ENCODE data around the gene AQP12B. TPM values are rescaled to one million over a fixed set of nuclear protein-coding genes. Genes with fewer than 3 reads are reported as not detected.

The AQP12B gene
- total and polyA plus RNA-seq, 4 experiments from 2014 or later, result not detected

DNA sequence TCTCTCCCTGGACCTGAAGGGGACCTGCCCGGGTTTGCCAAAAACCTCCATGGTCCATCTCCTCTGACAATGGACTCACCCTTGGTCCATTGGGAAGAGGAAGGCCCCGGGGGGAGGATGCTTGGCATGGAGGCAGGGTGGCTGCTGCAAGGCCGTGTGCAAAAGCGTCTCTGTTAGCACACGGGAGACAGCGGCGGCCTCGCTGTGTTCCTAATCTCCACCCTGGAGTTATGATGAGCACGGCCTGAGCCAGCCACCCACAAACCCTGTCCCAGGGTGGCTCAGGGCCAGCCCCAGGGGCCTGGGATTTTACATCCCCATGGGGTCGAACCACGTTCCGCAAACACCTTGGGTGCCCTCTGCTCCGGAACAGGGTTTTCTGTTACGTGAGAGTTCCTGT lies 44.8 kb upstream of the AQP12B start:
- intact Hi-C loops (cut with micrococcal nuclease), result no loop called here
- DNase-seq, result no peak
- H3K9me3 ChIP-seq (ENCODE audit: control insufficient read depth in 1 of 2, low read length in 2 of 2), result no peaks in the 10 kb centered on the region
- Mint-ChIP-seq H3K4me1 (no peaks in the 10 kb centered on the region), H3K4me3 (no peak overlapping the region), H3K9me3 (no peaks in the 10 kb centered on the region), H3K36me3 (no peaks in the 10 kb centered on the region), H3K27ac (no peak overlapping the region), H3K27me3 (no peaks in the 10 kb centered on the region)
- no peaks in the 10 kb centered on the region for H3K27me3 ChIP-seq (ENCODE audit: insufficient read depth, low read length)
- ChIA-PET POLR2A (ENCODE audit: partially characterized antibody) (no interaction called here), CTCF (ENCODE audit: partially characterized antibody) (no interaction called here)
- no peak overlapping the region for H3K27ac ChIP-seq (ENCODE audit: low read depth, low read length)
- no peaks in the 10 kb centered on the region for H3K36me3 ChIP-seq (ENCODE audit: insufficient read depth, low read length)
- H3K4me3 ChIP-seq (ENCODE audit: low read length in 2 of 2), result no peak overlapping the region
- no peaks in the 10 kb centered on the region for H3K4me1 ChIP-seq (ENCODE audit: insufficient read depth, low read length)

DNA sequence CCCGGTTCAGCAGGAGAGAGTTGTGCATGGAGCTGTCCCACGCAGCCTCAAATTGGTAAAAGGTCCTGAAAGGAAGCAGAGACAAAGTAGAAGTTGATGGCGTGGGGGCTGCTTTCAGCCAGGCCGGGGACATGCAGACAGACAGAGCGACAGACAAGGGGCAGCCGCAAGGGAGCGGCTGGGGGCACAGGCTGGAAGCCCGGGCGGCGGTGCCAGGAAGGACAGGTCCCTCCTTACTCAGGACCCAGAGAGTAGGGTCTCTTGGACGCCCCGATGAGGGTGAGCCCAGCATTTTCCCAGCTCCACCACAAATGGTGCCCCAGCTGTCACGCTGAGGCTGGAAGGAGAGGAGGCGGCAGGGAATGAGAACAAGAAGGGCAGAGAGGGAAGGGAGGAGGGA lies 44.2 kb upstream of the AQP12B start:
- POLR2A ChIA-PET (ENCODE audit: partially characterized antibody), result no interaction called here
- CTCF ChIA-PET (ENCODE audit: partially characterized antibody), result interaction anchor here (0.7 kb wide), 1 partner anchor 213 kb away, joined by 3 read pairs; no protein-coding TSS in a partner anchor
- no peaks in the 10 kb centered on the region for H3K4me1 Mint-ChIP-seq
- Histone ChIP-seq H3K4me3 (ENCODE audit: low read length in 2 of 2) (no peak overlapping the region), H3K9me3 (ENCODE audit: control insufficient read depth in 1 of 2, low read length in 2 of 2) (no peaks in the 10 kb centered on the region), H3K27me3 (ENCODE audit: insufficient read depth, low read length) (no peaks in the 10 kb centered on the region), H3K4me1 (ENCODE audit: insufficient read depth, low read length) (no peaks in the 10 kb centered on the region), H3K27ac (ENCODE audit: low read depth, low read length) (no peak overlapping the region), H3K36me3 (ENCODE audit: insufficient read depth, low read length) (no peaks in the 10 kb centered on the region)
- no peak overlapping the region for H3K27ac Mint-ChIP-seq
- H3K9me3 Mint-ChIP-seq, result no peaks in the 10 kb centered on the region
- no peak overlapping the region for H3K4me3 Mint-ChIP-seq
- intact Hi-C loops (cut with micrococcal nuclease), result no loop called here
- H3K27me3 Mint-ChIP-seq, result no peaks in the 10 kb centered on the region
- DNase-seq, result no peak
- no peaks in the 10 kb centered on the region for H3K36me3 Mint-ChIP-seq

DNA sequence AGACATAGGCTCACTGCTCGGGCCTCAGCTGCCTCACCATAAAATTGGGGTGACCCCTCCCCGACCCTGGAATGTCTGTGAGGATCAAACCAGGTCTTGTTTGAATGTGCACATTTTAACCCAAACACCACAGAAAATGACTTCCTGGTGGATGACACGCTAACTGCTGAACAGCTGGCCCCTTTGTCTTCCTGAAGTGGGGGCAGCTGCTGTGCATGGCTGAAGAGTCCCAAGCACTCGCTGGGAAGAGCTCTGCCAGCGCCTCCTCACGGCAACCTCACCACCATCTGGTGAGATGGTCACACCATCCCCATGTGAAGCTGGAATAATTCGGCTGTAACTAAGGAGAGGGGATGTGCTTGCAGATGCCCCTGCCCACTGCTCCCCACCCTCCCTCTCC lies 43.0 kb upstream of the AQP12B start:
- Histone ChIP-seq H3K4me1 (ENCODE audit: insufficient read depth, low read length) (no peaks in the 10 kb centered on the region), H3K27me3 (ENCODE audit: insufficient read depth, low read length) (no peaks in the 10 kb centered on the region), H3K27ac (ENCODE audit: low read depth, low read length) (no peak overlapping the region), H3K9me3 (ENCODE audit: control insufficient read depth in 1 of 2, low read length in 2 of 2) (no peaks in the 10 kb centered on the region), H3K4me3 (ENCODE audit: low read length in 2 of 2) (no peak overlapping the region), H3K36me3 (ENCODE audit: insufficient read depth, low read length) (no peaks in the 10 kb centered on the region)
- Mint-ChIP-seq H3K4me3 (no peak overlapping the region), H3K27me3 (no peaks in the 10 kb centered on the region), H3K27ac (no peak overlapping the region), H3K36me3 (no peaks in the 10 kb centered on the region), H3K4me1 (no peaks in the 10 kb centered on the region), H3K9me3 (no peaks in the 10 kb centered on the region)
- DNase-seq, result no peak
- POLR2A ChIA-PET (ENCODE audit: partially characterized antibody), result no interaction called here
- CTCF ChIA-PET (ENCODE audit: partially characterized antibody), result no interaction called here
- intact Hi-C loops (cut with micrococcal nuclease), result no loop called here

DNA sequence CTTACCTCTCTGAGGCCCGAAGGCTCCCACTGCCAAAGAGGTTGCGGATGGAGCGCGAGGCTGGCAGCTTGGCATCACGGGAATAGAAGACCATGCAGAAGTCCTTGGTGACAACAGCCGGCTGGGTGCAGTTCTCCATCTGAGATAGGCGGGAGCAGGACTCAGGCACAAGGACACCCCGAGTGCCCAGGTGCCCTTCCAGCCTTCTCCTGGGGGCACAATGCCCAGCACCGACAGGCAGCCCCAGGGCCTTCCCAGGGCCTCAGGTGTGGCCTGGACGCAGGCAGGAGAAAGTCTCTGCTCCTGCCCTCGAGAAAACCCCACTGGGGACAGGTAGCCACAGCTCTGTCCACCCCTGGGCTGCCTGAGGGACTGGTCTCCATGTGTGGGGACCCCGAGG lies 42.6 kb upstream of the AQP12B start:
- POLR2A ChIA-PET (ENCODE audit: partially characterized antibody), result no interaction called here

DNA sequence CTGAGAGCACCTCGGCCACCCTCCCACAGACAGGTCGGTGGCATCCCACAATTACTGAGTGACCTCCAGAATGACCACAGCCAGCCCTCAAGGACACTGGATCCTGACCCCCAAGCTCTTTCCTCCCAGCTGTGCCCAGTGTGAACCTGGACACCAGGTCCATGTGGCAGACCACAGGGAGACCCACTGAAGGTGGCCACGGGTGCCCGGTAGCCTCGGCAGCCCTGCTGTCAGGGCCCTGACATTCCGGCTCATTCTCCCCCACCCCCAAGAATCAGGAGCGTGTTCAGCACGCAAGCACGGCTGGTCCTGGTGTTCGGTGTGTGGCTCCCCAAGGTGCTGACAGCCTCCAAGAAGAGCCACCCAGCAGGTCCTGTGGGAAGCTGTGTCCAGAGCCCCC lies 41.7 kb upstream of the AQP12B start:
- H3K27me3 Mint-ChIP-seq, result peaks cover 0 to 4% of the 10 kb centered on the region in 2 donors
- no peak overlapping the region for H3K27ac Mint-ChIP-seq
- POLR2A ChIA-PET (ENCODE audit: partially characterized antibody), result no interaction called here

More for the DNA sequence above, 42.6 kb upstream of the AQP12B start:
- H3K4me1 ChIP-seq (ENCODE audit: insufficient read depth, low read length), result no peaks in the 10 kb centered on the region
- Mint-ChIP-seq H3K27ac (no peak overlapping the region), H3K27me3 (peaks cover 0 to 2% of the 10 kb centered on the region in 2 donors), H3K9me3 (no peaks in the 10 kb centered on the region), H3K36me3 (no peaks in the 10 kb centered on the region), H3K4me3 (no peak overlapping the region), H3K4me1 (no peaks in the 10 kb centered on the region)
- H3K4me3 ChIP-seq (ENCODE audit: low read length in 2 of 2), result no peak overlapping the region
- no peak overlapping the region for H3K27ac ChIP-seq (ENCODE audit: low read depth, low read length)
- H3K27me3 ChIP-seq (ENCODE audit: insufficient read depth, low read length), result no peaks in the 10 kb centered on the region
- CTCF ChIA-PET (ENCODE audit: partially characterized antibody), result no interaction called here
- H3K9me3 ChIP-seq (ENCODE audit: control insufficient read depth in 1 of 2, low read length in 2 of 2), result no peaks in the 10 kb centered on the region
- no peaks in the 10 kb centered on the region for H3K36me3 ChIP-seq (ENCODE audit: insufficient read depth, low read length)
- no peak for DNase-seq
- intact Hi-C loops (cut with micrococcal nuclease), result no loop called here

DNA sequence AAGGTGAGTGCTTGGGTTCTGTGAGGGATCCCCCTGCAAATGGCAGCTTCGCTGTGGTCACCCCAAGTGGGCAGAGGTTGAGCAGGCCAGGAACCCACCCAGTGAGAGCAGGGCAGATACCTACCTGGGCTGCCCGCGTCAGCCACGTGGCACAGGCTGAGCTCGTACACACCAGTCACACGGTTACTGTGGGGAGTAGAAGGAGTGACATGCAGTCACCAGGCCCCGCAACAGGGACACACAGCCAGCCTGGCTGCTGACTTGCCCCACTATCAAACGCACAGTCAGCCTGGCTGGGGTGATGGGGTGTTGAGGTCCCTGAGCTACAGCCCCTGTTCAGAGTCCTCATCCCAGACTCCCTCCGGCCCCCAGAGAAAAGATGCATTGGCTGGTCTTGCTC lies 41.2 kb upstream of the AQP12B start:
- POLR2A ChIA-PET (ENCODE audit: partially characterized antibody), result no interaction called here
- no peaks in the 10 kb centered on the region for H3K4me1 Mint-ChIP-seq
- no peak overlapping the region for H3K4me3 ChIP-seq (ENCODE audit: low read length in 2 of 2)
- H3K4me3 Mint-ChIP-seq, result no peak overlapping the region
- no peak for DNase-seq
- H3K27ac Mint-ChIP-seq, result no peak overlapping the region
- H3K4me1 ChIP-seq (ENCODE audit: insufficient read depth, low read length), result no peaks in the 10 kb centered on the region
- no peaks in the 10 kb centered on the region for H3K36me3 Mint-ChIP-seq
- H3K9me3 ChIP-seq (ENCODE audit: control insufficient read depth in 1 of 2, low read length in 2 of 2), result no peaks in the 10 kb centered on the region
- H3K27ac ChIP-seq (ENCODE audit: low read depth, low read length), result no peak overlapping the region
- H3K9me3 Mint-ChIP-seq, result no peaks in the 10 kb centered on the region
- CTCF ChIA-PET (ENCODE audit: partially characterized antibody), result no interaction called here
- no peaks in the 10 kb centered on the region for H3K27me3 ChIP-seq (ENCODE audit: insufficient read depth, low read length)
- no peaks in the 10 kb centered on the region for H3K36me3 ChIP-seq (ENCODE audit: insufficient read depth, low read length)
- H3K27me3 Mint-ChIP-seq, result peaks cover 0 to 4% of the 10 kb centered on the region in 2 donors
- intact Hi-C loops (cut with micrococcal nuclease), result no loop called here

More for the DNA sequence above, 41.7 kb upstream of the AQP12B start:
- no peak overlapping the region for H3K4me3 ChIP-seq (ENCODE audit: low read length in 2 of 2)
- intact Hi-C loops (cut with micrococcal nuclease), result no loop called here
- Mint-ChIP-seq H3K9me3 (no peaks in the 10 kb centered on the region), H3K36me3 (no peaks in the 10 kb centered on the region), H3K4me3 (no peak overlapping the region), H3K4me1 (no peaks in the 10 kb centered on the region)
- H3K27ac ChIP-seq (ENCODE audit: low read depth, low read length), result no peak overlapping the region
- H3K4me1 ChIP-seq (ENCODE audit: insufficient read depth, low read length), result no peaks in the 10 kb centered on the region
- no peaks in the 10 kb centered on the region for H3K27me3 ChIP-seq (ENCODE audit: insufficient read depth, low read length)
- no peak for DNase-seq
- no peaks in the 10 kb centered on the region for H3K36me3 ChIP-seq (ENCODE audit: insufficient read depth, low read length)
- CTCF ChIA-PET (ENCODE audit: partially characterized antibody), result no interaction called here
- no peaks in the 10 kb centered on the region for H3K9me3 ChIP-seq (ENCODE audit: control insufficient read depth in 1 of 2, low read length in 2 of 2)

DNA sequence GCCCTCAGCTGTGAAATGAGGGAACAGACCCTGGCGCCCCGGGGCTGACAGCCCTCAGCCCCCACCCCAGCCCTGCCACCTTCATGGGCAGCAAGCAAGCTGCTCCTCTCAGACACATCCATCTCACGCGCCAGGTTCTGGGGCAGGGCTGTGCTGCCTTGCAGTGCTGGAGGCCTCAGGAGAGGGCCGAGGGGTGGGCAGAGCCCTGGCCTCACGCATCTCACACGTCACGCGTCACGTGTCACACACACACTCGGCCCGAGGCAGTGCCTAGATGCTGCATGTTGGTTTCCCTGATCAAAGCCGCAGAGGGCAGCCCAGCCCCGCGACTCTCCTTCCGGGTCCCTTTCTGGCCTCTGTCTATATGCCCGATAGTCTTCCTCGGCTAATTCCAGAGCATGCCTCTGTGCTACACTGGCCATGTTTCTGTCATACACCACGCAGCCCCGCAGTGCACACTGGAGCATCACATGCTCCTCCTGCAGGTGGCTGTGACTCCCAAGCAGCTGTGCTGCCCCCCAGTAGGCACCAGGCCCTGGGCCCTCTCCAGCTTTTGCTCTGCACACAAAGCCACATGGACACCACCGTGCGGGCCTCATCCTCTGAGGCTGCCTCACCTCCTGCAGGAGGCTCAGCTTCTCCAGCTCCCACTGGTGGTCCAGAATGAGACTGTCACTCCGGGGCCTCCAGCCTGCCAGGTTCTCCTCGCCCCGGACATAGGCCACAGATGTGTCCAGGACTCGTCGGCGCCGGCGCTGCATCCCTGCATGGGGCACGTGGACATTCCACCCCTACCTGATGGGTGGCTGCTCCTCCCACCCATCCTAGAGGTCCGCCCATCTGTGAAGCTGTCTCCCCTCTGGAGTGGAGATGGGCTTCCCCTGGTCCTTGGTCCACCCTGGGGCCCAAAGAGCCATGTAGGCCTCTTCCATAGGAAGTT lies 40.4 kb upstream of the AQP12B start:
- no peaks in the 10 kb centered on the region for H3K4me1 ChIP-seq (ENCODE audit: insufficient read depth, low read length)
- H3K9me3 Mint-ChIP-seq, result no peaks in the 10 kb centered on the region
- no peaks in the 10 kb centered on the region for H3K27me3 ChIP-seq (ENCODE audit: insufficient read depth, low read length)
- no peak overlapping the region for H3K4me3 Mint-ChIP-seq
- DNase-seq, result no peak
- H3K27ac ChIP-seq (ENCODE audit: low read depth, low read length), result no peak overlapping the region
- H3K27ac Mint-ChIP-seq, result no peak overlapping the region
- H3K36me3 ChIP-seq (ENCODE audit: insufficient read depth, low read length), result no peaks in the 10 kb centered on the region
- no peaks in the 10 kb centered on the region for H3K9me3 ChIP-seq (ENCODE audit: control insufficient read depth in 1 of 2, low read length in 2 of 2)
- no peaks in the 10 kb centered on the region for H3K36me3 Mint-ChIP-seq
- ChIA-PET POLR2A (ENCODE audit: partially characterized antibody) (no interaction called here), CTCF (ENCODE audit: partially characterized antibody) (no interaction called here)
- H3K27me3 Mint-ChIP-seq, result peaks cover 0 to 4% of the 10 kb centered on the region in 2 donors
- intact Hi-C loops (cut with micrococcal nuclease), result no loop called here
- no peak overlapping the region for H3K4me3 ChIP-seq (ENCODE audit: low read length in 2 of 2)
- H3K4me1 Mint-ChIP-seq, result no peaks in the 10 kb centered on the region

All from CD4-positive, alpha-beta memory T cell (primary cell).